Measurements from ENCODE around the gene LY6G5C. TPM values are rescaled to one million over a fixed set of nuclear protein-coding genes. Genes with fewer than 3 reads are reported as not detected.

Gene LY6G5C
- total and polyA plus RNA-seq, 9 of the 15 experiments (the other 6 are each of a cell fraction or from before 2014, with no cell fraction given) = 0.10 to 0.67 (median 0.46) TPM; not detected in 4

GRCh38 chr6:31715022-31715958 lies 34.4 kb upstream of the LY6G5C start, which contains the start of gene LY6G6D:
Gene LY6G6D, plus strand, starts transcription at chr6:31715348. Its CDS starts 8 bp downstream, at chr6:31715356.
- H3K9ac ChIP-seq (ENCODE audit: insufficient read depth in 1 of 2, low read depth in 2 of 2, low read length in 2 of 2) = peak within 1 kb of the TSS in 1 of 2 experiments; percentile 81; a peak in 2 of 4 replicates
- no TSS peak for BruUV-seq (replicated peaks)
- H3K27ac ChIP-seq (ENCODE audit: extremely low read depth, low read depth, low read length) = no peak within 1 kb of the TSS
- DNase-seq (ENCODE audit: extremely low read depth in 1 of 4, low spot score in 3 of 4) = no peak
- no peak within 1 kb of the TSS for H3K4me2 ChIP-seq (ENCODE audit: insufficient read depth, low read length)
- no peak for ATAC-seq
- no peaks in the 10 kb centered on the region for H4K20me1 ChIP-seq (replicated peaks; ENCODE audit: control insufficient read depth, insufficient read depth, low read length)
- ChIA-PET CTCF (ENCODE audit: low intra/inter-chr PET ratio) (no interaction called here), POLR2A (interaction anchor here (0.6 to 12.4 kb wide), 13 partner anchors 9 to 241 kb away, joined by 3 to 223 read pairs (median 5); partner anchors contain the start of genes ABHD16A, BAG6, C2 and DDAH2)
- H3K9me3 ChIP-seq (replicated peaks; ENCODE audit: control insufficient read depth, insufficient read depth, low read depth, low read length) = no peaks in the 10 kb centered on the region
- no peak for TF ChIP-seq RFX1 (IDR thresholded peaks at IDR 0.05)
- TF ChIP-seq ZNF395 (CRISPR knock-in tag; IDR thresholded peaks at IDR 0.05) = no peak
- no peak for TF ChIP-seq ZNF12 (CRISPR knock-in tag; IDR thresholded peaks at IDR 0.05)
- TF ChIP-seq POLR2AphosphoS5 (IDR thresholded peaks at IDR 0.05; ENCODE audit: control insufficient read depth, insufficient read depth, low read depth, low read length) = no peak
- TF ChIP-seq TAL1 (IDR thresholded peaks at IDR 0.05) = no peak
- TF ChIP-seq ZNF263 (CRISPR knock-in tag; IDR thresholded peaks at IDR 0.05; ENCODE audit: borderline replicate concordance) = 0 out of 2 replicates have a peak, but pooled peaks have one; percentile 24
- TF ChIP-seq NCOA6 (IDR thresholded peaks at IDR 0.05) = no peak
- TF ChIP-seq MAX (CRISPR knock-in tag; IDR thresholded peaks at IDR 0.05) = 0 out of 2 replicates have a peak, but pooled peaks have one; percentile 14
- no peak for FAIRE-seq
- no peaks in the 10 kb centered on the region for H3K9me1 ChIP-seq (ENCODE audit: control insufficient read depth, insufficient read depth, low read length)
- no peaks in the 10 kb centered on the region for H3K36me3 ChIP-seq (ENCODE audit: control insufficient read depth, insufficient read depth, low read length)
- H3K27me3 ChIP-seq (ENCODE audit: control insufficient read depth in 2 of 2, insufficient read depth in 2 of 2, low read length in 2 of 2) = no peaks in the 10 kb centered on the region
- peaks cover 31 to 42% of the 10 kb centered on the region in 2 experiments for H3K4me1 ChIP-seq (replicated peaks in 1 of 2; ENCODE audit: control insufficient read depth in 2 of 2, insufficient read depth in 2 of 2, low read length in 2 of 2)
- in situ Hi-C loops (cut with MboI) (no loop called here), intact Hi-C loops (cut with micrococcal nuclease) (no loop called here)
- whole genome bisulfite sequencing (ENCODE audit: insufficient coverage, low coverage, missing lambda C conversion rate) = 66% methylated on average over 15 of the region's 16 CpGs
- no peaks in the 10 kb centered on the region for H3K79me2 ChIP-seq (ENCODE audit: control insufficient read depth, insufficient read depth, low read length)
- no peak within 1 kb of the TSS for H3K4me3 ChIP-seq
- peak within 1 kb of the TSS; percentile 49 for H2AFZ ChIP-seq (ENCODE audit: low read depth, low read length)
